Forelimb muscle (tissue), 1 donor: ENCODE measurements around the gene PTHLH. TPM values are rescaled to one million over a fixed set of nuclear protein-coding genes. Genes with fewer than 3 reads are reported as not detected.

Experiments
- DNase-seq: peaks from one replicate; pipeline ENCODE4 v3.0.0-alpha.2; 2013; ENCODE audit warnings: low read depth
- polyA plus RNA-seq: library from polyadenylated mRNA; unstranded; fragments of 120-200 nt; gene quantifications from one replicate; pipeline ENCODE4 v1.2.1, GENCODE V29; 2013; ENCODE audit not compliant: insufficient read length

PTHLH gene
- polyA plus RNA-seq: 1.4 TPM

DNA sequence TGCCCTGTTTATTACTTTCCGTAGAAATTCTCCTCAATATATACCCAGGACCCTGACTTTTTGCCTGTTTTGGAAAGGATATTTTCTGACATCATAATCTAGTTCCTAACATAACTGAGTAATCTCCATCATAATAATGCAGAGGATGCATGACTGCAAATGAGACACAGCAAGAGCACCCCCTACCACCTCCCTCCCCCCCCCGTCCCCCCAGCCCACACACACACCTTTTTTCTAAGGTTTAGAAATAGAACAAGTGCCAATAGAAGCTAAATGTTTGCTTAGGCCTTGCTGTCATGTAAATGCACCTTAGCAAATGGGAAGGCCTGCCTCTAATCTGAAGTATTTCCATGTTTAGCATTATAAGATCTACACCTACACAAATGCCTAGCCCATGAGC is at the start of gene PTHLH:
Gene PTHLH (minus strand): TSS at position 13 of the 400 bp plus-strand sequence. CDS start 3,239 bp downstream, outside the sequence.
- no peak for DNase-seq

DNA sequence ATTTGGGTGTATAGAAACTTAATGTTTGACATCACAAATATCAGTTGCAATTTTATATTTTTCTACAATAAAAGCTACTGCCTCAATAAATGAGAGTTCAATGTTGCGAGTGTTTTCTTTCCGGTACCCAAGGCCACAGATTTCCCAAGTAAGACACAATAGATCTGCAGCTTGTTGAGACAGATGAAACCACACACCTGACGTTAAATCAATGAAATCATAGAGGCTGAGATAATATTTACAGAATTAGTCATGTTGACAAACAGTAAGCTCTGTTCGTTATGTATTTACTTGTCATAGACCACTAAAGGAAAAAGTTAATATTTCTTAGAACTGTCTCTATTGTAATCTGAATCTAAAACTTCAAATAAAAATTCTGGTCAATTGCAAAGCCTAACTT is 49.2 kb upstream of the PTHLH start:
- DNase-seq: no peak

DNA sequence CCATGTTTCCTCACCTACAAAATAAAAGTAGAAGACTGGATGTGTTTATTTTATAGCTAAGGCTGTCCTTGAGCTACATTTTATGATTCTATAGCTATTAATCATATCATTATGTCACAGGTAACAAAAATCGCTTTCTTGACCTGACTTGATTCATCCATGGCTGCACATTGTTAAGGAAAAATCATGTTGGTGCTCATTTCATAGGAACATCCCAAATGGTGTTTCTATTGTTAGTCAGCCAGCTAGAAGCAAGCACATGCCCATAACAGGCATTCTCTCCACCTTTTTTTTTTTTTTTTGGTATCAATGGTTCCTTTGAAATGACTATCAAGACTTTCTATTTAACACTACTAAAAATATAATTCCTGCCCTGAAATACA is 45.3 kb upstream of the PTHLH start:
- no peak for DNase-seq

DNA sequence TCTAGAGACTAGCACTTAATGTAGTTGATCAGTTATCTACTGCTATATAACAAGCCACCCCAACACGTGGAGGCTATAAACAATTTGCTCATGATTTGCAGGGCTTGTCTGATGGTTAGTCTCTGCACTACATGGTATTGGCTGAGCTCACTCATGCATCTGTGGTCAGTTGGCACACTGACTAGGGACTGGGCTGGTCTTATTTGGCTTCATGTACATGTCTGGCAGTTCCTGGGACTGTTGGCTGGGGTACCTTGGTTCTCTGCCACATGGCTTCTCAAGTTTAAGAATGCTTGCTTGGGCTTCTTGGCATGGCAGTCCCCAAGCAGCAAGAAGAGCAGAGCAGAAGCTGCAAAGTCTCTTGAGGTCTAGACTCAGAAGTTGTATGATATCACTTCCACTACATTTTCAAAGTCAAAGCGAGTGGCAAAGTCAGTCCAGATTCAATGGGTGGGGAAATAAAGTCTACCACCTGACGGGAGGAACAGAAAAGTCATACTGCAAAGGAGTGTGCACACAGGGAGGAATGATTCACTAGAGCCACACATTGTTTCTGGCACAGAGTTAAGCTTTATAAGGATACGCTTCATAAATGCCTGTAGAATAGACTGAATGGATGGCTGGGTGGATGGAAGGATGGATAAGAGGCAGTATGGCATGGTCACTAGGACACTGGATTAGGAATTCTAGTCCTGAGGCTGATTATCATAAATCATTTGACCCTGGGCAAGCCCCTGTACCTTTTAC is 44.8 kb upstream of the PTHLH start:
- no peak for DNase-seq

DNA sequence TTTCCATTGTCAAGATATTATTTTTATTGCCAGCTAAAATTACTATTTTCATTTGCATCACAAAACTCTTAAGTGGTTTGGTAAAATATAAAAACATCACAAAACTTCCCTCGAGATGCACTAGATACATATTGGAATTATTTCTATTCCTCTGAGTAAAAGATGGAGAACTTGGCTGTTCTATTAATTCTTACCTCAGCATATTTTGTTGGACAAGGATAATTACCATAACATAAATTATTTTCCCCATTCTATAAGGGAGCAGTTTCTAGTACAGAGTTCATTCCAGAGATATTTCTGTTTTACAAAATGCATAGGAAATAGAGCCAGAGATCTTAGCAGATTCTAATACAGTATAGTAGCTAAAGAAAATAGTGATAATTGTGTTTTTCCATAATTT is 42.6 kb upstream of the PTHLH start:
- DNase-seq: no peak

DNA sequence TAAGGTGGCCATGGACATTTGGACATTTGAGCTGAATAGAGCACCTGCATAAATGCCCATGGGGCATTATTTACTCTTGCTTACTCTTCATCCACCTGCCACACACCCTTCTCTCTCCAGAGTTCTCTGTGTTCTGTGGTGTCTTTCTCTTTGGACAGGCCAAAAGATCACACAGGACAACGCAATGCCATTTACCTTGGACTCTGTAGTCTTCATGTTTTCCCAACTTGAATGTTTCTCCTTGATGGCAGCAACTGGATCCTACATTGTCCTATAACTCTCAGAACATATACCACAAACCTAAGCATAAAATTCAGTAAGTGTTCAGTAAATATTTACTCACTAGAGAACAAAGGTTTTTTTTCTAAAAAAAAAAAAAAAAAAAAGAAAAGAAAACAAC is 41.7 kb upstream of the PTHLH start:
- no peak for DNase-seq

DNA sequence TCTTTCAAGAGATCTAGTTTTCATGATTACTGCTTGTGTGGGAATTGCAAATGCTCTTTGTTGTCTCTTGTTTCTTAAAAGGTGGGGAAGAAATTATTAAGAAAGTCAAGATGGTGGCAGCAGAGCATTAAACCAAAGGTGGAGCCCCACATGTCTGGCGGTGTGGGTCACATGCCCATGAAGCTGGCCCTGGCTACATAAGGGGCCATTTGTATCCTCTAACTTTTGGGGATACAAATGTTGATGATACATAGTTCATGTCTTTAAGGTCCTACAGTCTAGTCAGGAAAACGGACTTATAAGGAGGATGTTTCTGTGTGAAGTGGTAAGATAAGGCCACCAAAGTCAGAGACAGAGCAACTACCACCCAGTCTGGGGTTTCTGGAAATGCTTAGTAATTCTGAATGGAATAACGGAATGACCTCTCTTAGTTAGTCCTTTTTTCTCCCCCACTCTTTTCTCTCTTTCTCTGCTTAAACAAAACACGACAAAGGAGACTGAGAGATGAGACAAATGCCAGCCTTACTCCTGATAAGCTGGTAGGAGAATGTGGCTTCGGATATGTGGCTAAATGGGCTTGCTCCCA is 39.9 kb upstream of the PTHLH start:
- DNase-seq: no peak

DNA sequence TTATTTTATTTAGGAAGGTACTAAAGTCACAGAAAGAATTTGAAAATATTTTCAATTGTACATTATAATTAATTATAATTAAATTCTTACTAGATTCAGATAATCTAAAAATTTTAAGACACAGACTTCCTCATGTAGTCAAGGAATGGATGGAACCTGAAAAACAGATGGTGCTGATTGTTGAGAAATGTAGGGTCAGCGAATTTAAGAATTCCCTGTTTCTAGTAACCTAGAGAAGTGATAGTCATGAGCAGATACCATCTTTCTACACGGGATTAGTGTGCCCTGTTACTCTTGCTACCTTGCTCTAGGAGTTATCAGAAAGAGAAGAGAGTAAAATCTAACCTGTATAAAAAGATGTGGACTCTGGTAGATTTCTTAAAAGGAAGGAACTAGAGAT is 37.5 kb upstream of the PTHLH start:
- DNase-seq: no peak

DNA sequence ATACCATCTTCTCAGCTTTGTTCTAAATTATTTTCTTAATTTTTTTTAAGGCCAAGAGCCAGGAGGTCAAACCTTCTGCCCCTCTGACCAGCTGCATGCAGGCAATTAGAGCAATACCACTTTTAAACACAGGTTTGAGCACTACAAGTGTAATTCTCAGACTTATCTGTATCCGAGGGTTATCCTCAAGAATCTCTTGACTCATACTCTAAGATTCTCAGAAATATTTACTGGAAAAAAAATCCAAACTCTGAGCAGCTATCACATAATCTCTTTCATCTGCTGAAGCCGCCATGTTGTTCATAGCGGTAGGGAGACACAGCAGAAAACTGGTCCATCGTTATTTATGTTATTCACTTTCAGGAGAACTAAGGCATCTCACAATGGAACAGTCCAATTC is 27.4 kb upstream of the PTHLH start:
- no peak for DNase-seq

DNA sequence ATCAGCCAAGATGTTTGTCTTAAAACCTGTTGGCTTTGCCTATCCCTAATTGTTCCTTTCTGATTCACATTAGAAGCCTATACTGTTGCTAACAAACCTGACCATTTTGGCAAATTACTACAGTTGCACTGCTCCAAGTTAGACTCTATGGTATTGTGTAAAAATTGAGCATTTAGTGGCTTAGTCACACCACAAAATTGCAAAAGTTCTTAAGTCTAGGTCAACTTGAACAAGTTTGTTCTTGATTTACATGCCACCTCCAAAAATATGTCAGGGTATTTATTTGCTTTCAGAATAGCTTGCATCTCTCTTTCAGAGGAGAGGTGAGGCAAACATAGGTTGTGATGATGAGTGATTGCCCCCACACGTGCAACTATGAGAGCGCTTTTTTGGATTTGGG is 27.0 kb upstream of the PTHLH start:
- DNase-seq: no peak

DNA sequence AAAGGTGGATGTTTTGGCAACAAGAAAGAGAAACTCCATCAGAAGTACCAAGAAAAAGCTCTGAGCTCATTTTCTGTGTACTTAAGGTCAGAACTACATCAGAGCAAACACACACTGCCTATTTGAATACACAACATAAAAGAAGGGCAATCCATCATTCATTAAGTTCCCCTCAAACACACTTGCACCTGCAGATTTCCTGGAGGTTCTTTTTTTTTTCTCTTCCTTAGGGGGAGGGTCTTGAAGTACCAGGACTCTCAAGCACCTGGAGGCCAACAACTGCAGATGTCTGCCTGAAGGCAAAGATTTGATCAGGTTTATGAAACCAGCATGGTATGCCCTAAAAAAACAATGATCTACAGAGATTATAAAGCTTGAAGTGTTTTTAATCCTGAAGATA is 26.1 kb upstream of the PTHLH start:
- no peak for DNase-seq

DNA sequence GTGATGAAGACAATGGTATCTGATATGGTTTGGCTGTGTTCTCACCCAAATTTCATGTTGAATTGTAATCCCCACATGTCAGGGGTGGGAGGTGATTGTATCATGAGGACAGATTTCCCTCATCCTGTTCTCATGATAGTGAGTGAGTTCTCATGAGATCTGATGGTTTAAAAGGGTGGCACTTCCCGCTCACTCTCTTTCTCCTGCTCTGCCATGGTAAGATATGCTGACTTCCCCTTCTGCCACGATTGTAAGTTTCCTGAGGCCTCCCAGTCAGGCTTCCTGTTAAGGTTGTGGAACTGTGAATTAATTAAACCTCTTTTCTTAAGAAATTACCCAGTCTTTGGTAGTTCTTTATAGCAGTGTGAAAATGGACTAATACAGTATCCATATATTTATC is 25.6 kb upstream of the PTHLH start:
- no peak for DNase-seq

DNA sequence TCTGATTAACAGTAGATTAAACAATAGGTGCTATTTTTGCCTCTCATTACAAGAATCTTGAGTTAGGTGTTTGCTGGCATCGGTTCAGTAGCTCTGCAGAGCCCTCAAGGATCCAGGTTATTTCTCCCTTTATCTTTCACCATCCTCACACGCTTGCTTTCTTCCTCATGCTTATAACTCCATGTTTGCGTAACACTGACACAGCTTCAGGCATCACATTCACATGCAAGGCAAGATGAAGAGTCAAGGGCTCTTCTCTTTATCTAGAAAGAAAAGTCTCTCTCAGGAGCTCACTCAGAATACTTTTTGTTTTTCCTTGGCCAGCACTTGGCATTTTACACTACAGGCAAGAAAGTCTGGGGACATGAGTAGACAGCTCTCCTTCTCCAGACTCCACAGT is 24.2 kb upstream of the PTHLH start:
- no peak for DNase-seq

DNA sequence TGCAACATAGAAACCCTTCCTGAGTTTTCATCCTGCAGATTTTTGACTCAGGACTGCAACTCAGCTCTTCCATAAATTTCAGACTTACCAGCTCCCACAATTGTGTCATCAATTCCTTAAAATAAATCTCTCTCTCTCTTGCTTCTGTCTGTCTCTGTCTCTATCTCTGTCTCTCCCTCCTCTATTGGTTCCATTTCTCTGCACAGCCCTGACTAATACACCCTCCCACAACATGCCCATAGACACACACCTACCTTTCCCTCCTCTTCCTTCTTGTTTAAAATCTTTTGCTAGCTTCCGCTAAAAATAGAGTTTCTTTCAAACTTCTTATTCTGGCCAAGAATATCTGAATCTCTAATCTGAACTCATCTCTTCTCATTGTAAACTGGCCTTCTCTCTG is 22.9 kb upstream of the PTHLH start:
- DNase-seq: no peak

DNA sequence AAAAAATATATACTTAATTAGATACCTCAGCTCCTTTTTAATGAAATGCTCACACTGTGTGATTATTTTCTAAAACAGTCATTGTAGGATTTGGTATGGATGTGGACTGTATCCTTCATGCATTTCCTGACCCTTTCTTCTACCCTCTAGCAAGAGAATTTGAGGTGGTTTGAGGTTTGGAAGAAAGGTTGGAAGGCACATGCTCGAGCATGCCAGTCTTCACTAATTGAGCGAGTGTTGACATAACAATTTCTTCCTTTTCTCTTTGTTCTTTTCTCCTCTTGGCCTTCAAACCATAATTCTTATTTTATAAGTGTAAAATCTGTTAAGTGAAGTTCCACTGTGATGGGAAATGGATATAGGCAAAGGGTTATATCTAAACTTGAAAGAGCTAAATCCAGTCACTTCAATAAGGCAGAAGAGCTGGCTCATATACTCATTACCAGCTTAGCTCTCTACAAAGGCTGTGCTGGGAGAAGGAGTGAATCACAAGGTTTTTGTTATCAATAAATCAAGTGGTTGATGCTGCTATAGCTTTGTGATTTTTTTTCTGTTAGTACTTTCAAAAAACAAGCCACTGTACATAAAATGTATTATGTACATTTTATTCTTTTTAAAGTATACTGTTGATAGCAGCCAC is 16.2 kb upstream of the PTHLH start:
- DNase-seq: no peak

DNA sequence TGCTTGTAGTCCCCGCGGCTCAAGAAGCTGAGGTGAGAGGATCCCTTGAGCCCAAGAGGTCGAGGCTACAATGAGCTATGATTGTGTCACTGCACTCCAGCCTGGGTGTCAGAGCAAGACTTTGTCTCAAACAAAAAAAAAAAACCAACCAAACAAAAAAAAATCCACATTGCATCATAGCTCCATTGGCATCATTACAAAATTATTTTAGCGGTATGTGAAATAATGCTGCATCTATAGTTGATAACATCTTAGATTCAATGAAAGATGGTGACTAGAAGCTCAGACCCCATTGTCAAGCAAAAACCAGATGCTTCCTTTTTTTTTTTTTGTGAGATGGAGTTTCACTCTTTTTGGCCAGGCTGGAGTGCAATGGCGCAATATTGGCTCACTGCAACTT is 14.8 kb upstream of the PTHLH start:
- no peak for DNase-seq

DNA sequence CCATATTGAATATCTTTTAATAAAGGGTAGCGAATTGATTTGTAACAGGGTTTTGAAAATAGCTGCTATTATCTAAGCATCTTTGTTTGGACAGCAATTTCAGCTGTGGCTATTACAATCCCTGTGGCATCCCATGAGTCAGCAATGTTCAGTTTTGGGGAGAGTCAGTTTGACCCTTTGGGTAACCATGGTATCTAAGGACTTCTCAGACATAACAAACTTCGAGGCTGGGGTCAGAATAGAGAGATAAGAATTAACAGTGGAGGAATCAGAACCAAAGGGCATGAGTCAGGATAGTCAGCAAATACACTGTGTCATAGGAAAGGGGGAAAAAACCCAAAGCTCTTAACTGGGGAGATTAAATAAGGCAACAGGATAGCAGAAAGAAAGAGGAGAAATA is 11.7 kb upstream of the PTHLH start:
- DNase-seq: no peak

DNA sequence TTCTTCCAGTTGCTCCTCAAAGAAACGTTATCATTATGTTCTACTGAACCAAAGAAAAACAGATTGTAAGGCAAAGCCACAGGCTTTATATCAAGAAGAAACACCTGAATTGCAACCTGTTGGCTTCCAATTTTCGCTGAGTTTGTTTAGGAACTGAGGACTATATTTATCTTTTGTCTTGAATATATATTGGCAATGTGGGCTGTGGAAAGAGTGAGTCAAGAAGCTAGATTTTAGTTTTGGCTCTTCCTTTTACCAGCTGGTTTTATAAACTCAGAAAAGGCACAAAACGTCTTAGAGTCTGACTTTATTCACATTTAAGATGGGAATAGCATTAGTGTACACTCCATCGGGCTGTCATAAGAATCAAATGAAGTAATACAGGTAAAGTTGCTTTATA is 10.4 kb upstream of the PTHLH start:
- DNase-seq: no peak

DNA sequence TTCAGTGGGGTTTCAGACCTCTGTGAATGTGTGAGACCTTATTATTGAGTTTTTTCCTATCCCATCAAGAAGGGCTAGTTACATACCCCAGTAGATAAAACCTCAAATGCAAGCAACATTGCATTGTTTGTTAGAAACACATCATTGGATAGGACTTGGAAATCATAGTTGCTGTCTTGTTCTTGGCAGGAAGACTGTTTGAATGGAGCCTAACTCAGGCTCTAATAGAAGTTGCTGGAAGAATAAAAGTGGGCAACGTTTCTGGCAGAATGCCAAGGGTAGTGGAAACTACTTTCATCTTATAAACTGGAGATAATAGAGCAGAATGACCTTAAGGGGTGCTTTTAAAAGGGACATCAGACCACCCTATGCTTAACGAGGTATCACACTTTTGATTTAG is 9.9 kb upstream of the PTHLH start:
- DNase-seq: no peak

DNA sequence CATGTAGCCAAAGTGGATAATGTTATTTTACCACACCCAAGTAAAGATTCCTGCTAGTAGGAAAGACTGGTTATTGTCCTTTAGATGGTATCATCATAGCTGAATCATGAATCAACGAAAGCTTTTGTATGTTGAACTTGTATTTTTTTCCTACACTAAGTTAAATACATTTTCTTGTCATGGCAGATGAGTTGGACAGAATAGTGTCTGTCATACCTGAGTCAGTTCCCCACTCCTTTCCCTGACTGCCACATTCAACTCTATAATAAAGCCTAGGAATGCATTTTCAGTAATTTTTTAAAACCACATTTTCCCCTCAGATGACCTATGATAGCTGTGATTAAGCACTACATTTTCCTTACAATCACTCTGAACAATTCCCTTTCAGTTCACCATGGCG is 9.3 kb upstream of the PTHLH start:
- no peak for DNase-seq

DNA sequence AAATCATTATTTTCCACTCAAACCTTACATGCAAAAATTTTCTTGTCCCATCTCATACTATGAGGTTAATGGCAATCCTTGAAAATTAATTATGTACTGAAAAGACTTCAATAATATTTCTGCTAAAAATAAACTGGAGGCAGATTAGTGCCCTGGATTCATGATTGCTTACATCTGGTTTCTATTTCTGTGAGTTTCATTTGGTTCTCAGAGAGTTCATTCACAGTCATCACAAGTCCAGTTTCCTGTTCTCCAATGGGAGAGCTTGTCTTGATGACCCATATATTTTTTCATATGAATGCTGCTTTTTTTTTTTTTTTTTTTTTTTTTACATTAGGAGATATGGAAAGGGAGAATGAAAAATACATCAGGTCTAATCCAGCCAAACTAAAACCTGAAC is 6.6 kb upstream of the PTHLH start:
- DNase-seq: no peak

DNA sequence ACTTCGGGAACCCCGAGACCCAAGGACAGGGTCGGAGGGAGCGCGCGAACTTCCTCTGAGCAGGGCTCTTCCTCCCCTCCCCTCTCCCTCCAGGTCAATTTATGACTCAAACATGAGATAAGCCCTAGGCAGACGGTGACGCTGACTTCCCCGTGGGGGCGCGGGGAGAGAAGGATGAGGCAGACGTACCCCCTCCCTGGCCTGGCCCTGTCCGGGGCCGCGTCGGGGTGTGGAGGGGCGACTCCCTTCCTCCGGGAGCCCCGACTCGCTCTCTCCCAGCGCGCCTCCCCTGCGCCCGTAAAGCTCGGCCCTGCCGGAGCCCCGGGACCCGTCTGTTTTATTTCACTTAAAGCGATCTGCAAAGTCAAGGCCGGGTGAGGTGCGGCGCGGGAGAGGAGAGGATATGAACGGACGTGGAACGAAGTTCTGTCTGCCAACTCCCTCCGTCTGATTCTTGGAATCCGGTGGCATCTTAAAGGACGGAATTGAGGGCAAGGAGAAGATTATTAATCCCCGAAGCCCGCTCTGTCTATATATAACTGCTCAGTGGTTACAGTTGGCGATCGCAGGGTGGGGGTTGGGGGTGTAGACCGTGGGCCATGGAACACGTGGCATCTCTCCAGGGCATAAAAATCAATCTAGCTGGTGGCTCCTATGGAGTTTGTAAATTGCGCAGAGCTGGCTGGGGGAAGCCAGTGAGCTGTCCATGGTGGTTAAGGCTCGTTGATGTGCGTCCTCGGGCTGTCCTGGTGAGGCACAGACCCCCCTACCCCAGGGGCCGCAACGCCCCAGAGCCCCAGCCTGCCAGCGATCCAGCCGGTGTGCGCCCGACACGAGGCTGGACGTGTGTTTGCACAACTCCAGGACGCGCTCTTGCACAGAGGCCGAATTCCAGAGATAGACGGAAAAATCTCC is 2.9 kb upstream of the PTHLH start:
- no peak for DNase-seq
